ENCODE measurements around the gene NOS1AP.

The NOS1AP gene

DNA sequence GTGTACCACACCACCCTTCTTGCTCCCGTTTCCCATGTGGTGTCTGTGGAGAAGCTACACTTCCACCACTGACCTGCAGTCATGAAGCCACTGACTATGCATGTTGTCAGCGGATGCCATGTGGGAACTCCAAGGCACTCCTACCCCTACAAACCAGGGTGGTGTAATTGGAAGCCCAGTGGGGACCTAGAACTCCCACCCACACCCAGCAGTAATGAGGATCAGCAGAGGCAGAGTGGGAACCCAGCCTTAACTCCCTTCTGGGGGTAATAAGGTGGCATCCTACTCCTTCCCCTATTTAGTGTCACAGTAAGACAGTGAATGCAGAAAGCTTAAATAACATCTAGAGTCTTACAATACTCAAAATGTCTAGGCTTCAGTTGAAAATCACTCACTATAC lies 228.8 kb downstream of the NOS1AP start:
- H3K4me1 ChIP-seq (ENCODE audit: control insufficient read depth, low read depth, low read length) = peaks cover 7% of the 10 kb centered on the region
- H3K4ac ChIP-seq (ENCODE audit: low read depth, low read length) = no peak overlapping the region
- H3K9ac ChIP-seq (ENCODE audit: low read length) = no peak overlapping the region
- no peak overlapping the region for H3K27ac ChIP-seq (ENCODE audit: low read depth, low read length)
- H3K79me1 ChIP-seq (ENCODE audit: low read length) = peaks cover 2% of the 10 kb centered on the region
- no peak for DNase-seq
- H4K5ac ChIP-seq (ENCODE audit: low read length) = no peak overlapping the region
- no peak overlapping the region for H2AK5ac ChIP-seq (ENCODE audit: low read length)
- no peak overlapping the region for H2BK15ac ChIP-seq (replicated peaks; ENCODE audit: low read depth)
- H4K8ac ChIP-seq (ENCODE audit: low read depth, low read length) = no peak overlapping the region
- H2BK5ac ChIP-seq (ENCODE audit: low read length) = no peak overlapping the region
- H3K27me3 ChIP-seq (ENCODE audit: insufficient read depth, low read length, poor library complexity) = no peaks in the 10 kb centered on the region
- no peak overlapping the region for H3K4me3 ChIP-seq (ENCODE audit: low read length)
- H3K56ac ChIP-seq (ENCODE audit: low read length) = no peak overlapping the region
- no peaks in the 10 kb centered on the region for H3K36me3 ChIP-seq (ENCODE audit: control insufficient read depth, insufficient read depth, low read length)
- WGBS (ENCODE audit: extremely low coverage, insufficient coverage, low lambda C conversion rate) = no CpG with 5 or more reads among the region's 2 CpGs
- H3K18ac ChIP-seq (ENCODE audit: low read length) = no peak overlapping the region
- H3K4me2 ChIP-seq (ENCODE audit: low read length) = no peak overlapping the region
- H2BK120ac ChIP-seq (ENCODE audit: low read depth, low read length) = no peak overlapping the region
- no peaks in the 10 kb centered on the region for H3K79me2 ChIP-seq (ENCODE audit: control insufficient read depth, insufficient read depth, low read length)
- H3K23ac ChIP-seq (ENCODE audit: low read length) = no peak overlapping the region

DNA sequence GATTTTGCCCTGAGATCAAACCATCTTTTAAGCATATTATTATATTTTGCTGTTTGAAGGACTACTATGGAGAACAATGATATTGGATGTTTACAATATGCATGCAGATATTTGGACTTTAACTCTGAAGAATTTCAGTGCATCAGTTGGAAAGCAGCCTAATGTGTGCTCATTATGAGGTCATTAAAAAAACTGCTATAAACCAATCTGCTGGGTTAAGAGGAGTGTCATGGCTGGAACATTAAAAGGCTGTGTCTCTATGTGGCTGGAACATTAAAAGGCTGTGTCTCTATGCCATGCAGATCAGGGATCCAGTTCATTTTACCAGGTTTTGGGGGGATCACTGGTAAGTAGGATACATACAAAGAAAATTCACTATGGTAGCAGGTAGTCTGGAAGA lies 229.5 kb downstream of the NOS1AP start:
- no peak overlapping the region for H2BK15ac ChIP-seq (replicated peaks; ENCODE audit: low read depth)
- no peak overlapping the region for H3K56ac ChIP-seq (ENCODE audit: low read length)
- H3K9ac ChIP-seq (ENCODE audit: low read length) = no peak overlapping the region
- H4K5ac ChIP-seq (ENCODE audit: low read length) = no peak overlapping the region
- no peaks in the 10 kb centered on the region for H3K36me3 ChIP-seq (ENCODE audit: control insufficient read depth, insufficient read depth, low read length)
- no peak overlapping the region for H4K8ac ChIP-seq (ENCODE audit: low read depth, low read length)
- peaks cover 7% of the 10 kb centered on the region for H3K4me1 ChIP-seq (ENCODE audit: control insufficient read depth, low read depth, low read length)
- H2BK5ac ChIP-seq (ENCODE audit: low read length) = no peak overlapping the region
- DNase-seq = no peak
- no peaks in the 10 kb centered on the region for H3K27me3 ChIP-seq (ENCODE audit: insufficient read depth, low read length, poor library complexity)
- H3K4ac ChIP-seq (ENCODE audit: low read depth, low read length) = no peak overlapping the region
- peaks cover 2% of the 10 kb centered on the region for H3K79me1 ChIP-seq (ENCODE audit: low read length)
- no peak overlapping the region for H2BK120ac ChIP-seq (ENCODE audit: low read depth, low read length)
- H3K18ac ChIP-seq (ENCODE audit: low read length) = no peak overlapping the region
- no peak overlapping the region for H3K4me2 ChIP-seq (ENCODE audit: low read length)
- no peaks in the 10 kb centered on the region for H3K79me2 ChIP-seq (ENCODE audit: control insufficient read depth, insufficient read depth, low read length)
- H3K23ac ChIP-seq (ENCODE audit: low read length) = no peak overlapping the region
- no peak overlapping the region for H2AK5ac ChIP-seq (ENCODE audit: low read length)
- no peak overlapping the region for H3K4me3 ChIP-seq (ENCODE audit: low read length)
- H3K27ac ChIP-seq (ENCODE audit: low read depth, low read length) = no peak overlapping the region

- Histone ChIP-seq H3K79me1 (ENCODE audit: low read length) (peaks cover 2% of the 10 kb centered on the region), H3K4ac (ENCODE audit: low read depth, low read length) (no peak overlapping the region), H3K4me1 (ENCODE audit: control insufficient read depth, low read depth, low read length) (peaks cover 7% of the 10 kb centered on the region), H3K27ac (ENCODE audit: low read depth, low read length) (no peak overlapping the region), H2BK15ac (replicated peaks; ENCODE audit: low read depth) (no peak overlapping the region), H3K56ac (ENCODE audit: low read length) (no peak overlapping the region), H4K5ac (ENCODE audit: low read length) (no peak overlapping the region), H2AK5ac (ENCODE audit: low read length) (no peak overlapping the region), H3K18ac (ENCODE audit: low read length) (no peak overlapping the region), H3K4me3 (ENCODE audit: low read length) (no peak overlapping the region), H3K27me3 (ENCODE audit: insufficient read depth, low read length, poor library complexity) (no peaks in the 10 kb centered on the region), H2BK120ac (ENCODE audit: low read depth, low read length) (no peak overlapping the region), H3K79me2 (ENCODE audit: control insufficient read depth, insufficient read depth, low read length) (no peaks in the 10 kb centered on the region), H3K4me2 (ENCODE audit: low read length) (no peak overlapping the region), H3K23ac (ENCODE audit: low read length) (no peak overlapping the region), H3K9ac (ENCODE audit: low read length) (no peak overlapping the region), H3K36me3 (ENCODE audit: control insufficient read depth, insufficient read depth, low read length) (no peaks in the 10 kb centered on the region), H2BK5ac (ENCODE audit: low read length) (no peak overlapping the region), H4K8ac (ENCODE audit: low read depth, low read length) (no peak overlapping the region)
- peak; percentile 33 for DNase-seq
- WGBS (ENCODE audit: extremely low coverage, insufficient coverage, low lambda C conversion rate) = no CpG with 5 or more reads among the region's 8 CpGs
Observed at GRCh38 chr1:162300057-162300917, 230.8 kb downstream of the NOS1AP start.

GRCh38 chr1:162301696-162302095 lies 232.2 kb downstream of the NOS1AP start:
- Histone ChIP-seq H3K9ac (ENCODE audit: low read length) (no peak overlapping the region), H3K4ac (ENCODE audit: low read depth, low read length) (no peak overlapping the region), H2BK15ac (replicated peaks; ENCODE audit: low read depth) (no peak overlapping the region), H3K27ac (ENCODE audit: low read depth, low read length) (no peak overlapping the region), H3K56ac (ENCODE audit: low read length) (no peak overlapping the region), H2AK5ac (ENCODE audit: low read length) (no peak overlapping the region), H3K4me3 (ENCODE audit: low read length) (no peak overlapping the region), H3K18ac (ENCODE audit: low read length) (no peak overlapping the region), H3K27me3 (ENCODE audit: insufficient read depth, low read length, poor library complexity) (no peaks in the 10 kb centered on the region), H2BK5ac (ENCODE audit: low read length) (no peak overlapping the region), H4K8ac (ENCODE audit: low read depth, low read length) (no peak overlapping the region), H4K5ac (ENCODE audit: low read length) (no peak overlapping the region), H3K4me1 (ENCODE audit: control insufficient read depth, low read depth, low read length) (peaks cover 7% of the 10 kb centered on the region), H3K79me1 (ENCODE audit: low read length) (peaks cover 2% of the 10 kb centered on the region), H3K23ac (ENCODE audit: low read length) (no peak overlapping the region), H3K79me2 (ENCODE audit: control insufficient read depth, insufficient read depth, low read length) (no peaks in the 10 kb centered on the region), H3K36me3 (ENCODE audit: control insufficient read depth, insufficient read depth, low read length) (no peaks in the 10 kb centered on the region), H3K4me2 (ENCODE audit: low read length) (no peak overlapping the region), H2BK120ac (ENCODE audit: low read depth, low read length) (no peak overlapping the region)
- WGBS (ENCODE audit: extremely low coverage, insufficient coverage, low lambda C conversion rate) = no CpG with 5 or more reads among the region's 4 CpGs
- DNase-seq = no peak

- H3K23ac ChIP-seq (ENCODE audit: low read length) = no peak overlapping the region
- H4K8ac ChIP-seq (ENCODE audit: low read depth, low read length) = no peak overlapping the region
- H3K27me3 ChIP-seq (ENCODE audit: insufficient read depth, low read length, poor library complexity) = no peaks in the 10 kb centered on the region
- H3K9ac ChIP-seq (ENCODE audit: low read length) = no peak overlapping the region
- H3K4ac ChIP-seq (ENCODE audit: low read depth, low read length) = no peak overlapping the region
- no peaks in the 10 kb centered on the region for H3K79me2 ChIP-seq (ENCODE audit: control insufficient read depth, insufficient read depth, low read length)
- H2BK5ac ChIP-seq (ENCODE audit: low read length) = no peak overlapping the region
- no peak overlapping the region for H3K56ac ChIP-seq (ENCODE audit: low read length)
- H3K4me3 ChIP-seq (ENCODE audit: low read length) = no peak overlapping the region
- DNase-seq = no peak
- no peak overlapping the region for H3K18ac ChIP-seq (ENCODE audit: low read length)
- no peak overlapping the region for H4K5ac ChIP-seq (ENCODE audit: low read length)
- H3K4me2 ChIP-seq (ENCODE audit: low read length) = no peak overlapping the region
- no peak overlapping the region for H2AK5ac ChIP-seq (ENCODE audit: low read length)
- no peak overlapping the region for H2BK120ac ChIP-seq (ENCODE audit: low read depth, low read length)
- H3K4me1 ChIP-seq (ENCODE audit: control insufficient read depth, low read depth, low read length) = peaks cover 7% of the 10 kb centered on the region
- 100% methylated on average over 2 of the region's 3 CpGs for WGBS (ENCODE audit: extremely low coverage, insufficient coverage, low lambda C conversion rate)
- peaks cover 2% of the 10 kb centered on the region for H3K79me1 ChIP-seq (ENCODE audit: low read length)
- no peak overlapping the region for H2BK15ac ChIP-seq (replicated peaks; ENCODE audit: low read depth)
- H3K36me3 ChIP-seq (ENCODE audit: control insufficient read depth, insufficient read depth, low read length) = no peaks in the 10 kb centered on the region
- no peak overlapping the region for H3K27ac ChIP-seq (ENCODE audit: low read depth, low read length)
Observed at GRCh38 chr1:162302306-162303003, 233.0 kb downstream of the NOS1AP start.
